DMS114 treated with DMSO at 0.1 percent for 48 hours (cell line): Measurements from ENCODE around the gene CCL22.
"Not testable (repeated sequence)": the region's sequence is repeated elsewhere in the genome, so short reads cannot be mapped to it uniquely, and the experiment has no call there.

ENCODE experiments used
- DNase-seq: peaks from one replicate; lab custom pipeline; 2025; ENCODE audit not compliant: unreplicated experiment; lab: John Stamatoyannopoulos, UW

CCL22 gene

DNA sequence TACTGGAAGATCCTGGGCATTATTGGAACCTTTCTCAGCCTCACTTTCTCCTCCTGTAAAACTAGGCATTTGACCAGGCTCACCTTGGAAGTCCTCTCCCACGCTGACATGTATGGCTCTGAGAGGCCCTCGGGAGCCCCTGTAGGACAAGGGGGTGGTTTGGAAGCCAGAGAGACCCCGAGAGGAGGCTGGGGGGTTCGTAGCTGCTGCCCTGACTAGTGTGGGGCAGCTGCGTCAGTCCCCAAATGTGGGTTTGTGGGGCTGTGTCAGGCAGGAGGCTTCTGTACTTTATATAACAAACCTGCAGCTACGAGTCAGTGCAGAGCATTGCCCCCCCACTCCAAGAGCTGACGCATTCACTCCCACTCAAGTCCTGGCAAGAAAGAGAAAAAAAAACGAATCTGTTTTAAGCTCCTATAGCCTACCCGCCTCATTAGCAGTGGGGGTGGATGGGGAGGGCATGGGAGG is 15.5 kb downstream of the CCL22 start:
- no peak for DNase-seq

DNA sequence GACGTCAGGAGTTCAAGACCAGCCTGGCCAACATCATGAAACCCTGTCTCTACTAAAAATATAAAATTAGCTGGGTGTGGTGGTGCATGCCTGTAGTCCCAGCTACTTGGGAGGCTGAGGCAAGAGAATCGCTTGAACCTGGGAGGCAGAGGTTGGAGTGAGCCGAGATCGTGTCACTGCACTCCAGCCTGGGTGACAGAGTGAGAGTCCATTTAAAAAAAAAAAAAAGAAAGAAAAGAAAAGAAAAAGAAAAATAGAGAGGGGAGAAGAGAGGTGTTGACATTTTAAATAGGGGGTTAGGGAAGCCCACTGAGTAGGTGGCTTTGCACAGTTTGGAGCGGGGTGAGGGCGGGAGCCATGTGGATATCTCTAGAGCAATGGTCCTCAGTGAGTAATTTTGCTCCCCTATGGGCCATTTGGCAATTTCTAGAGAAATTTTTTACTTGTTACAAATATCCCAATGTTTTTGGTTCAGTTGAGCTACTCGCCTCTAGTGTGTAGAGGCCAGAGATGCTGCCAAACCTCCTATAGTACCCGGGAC is 16.4 kb downstream of the CCL22 start:
- not testable (repeated sequence) for DNase-seq

DNA sequence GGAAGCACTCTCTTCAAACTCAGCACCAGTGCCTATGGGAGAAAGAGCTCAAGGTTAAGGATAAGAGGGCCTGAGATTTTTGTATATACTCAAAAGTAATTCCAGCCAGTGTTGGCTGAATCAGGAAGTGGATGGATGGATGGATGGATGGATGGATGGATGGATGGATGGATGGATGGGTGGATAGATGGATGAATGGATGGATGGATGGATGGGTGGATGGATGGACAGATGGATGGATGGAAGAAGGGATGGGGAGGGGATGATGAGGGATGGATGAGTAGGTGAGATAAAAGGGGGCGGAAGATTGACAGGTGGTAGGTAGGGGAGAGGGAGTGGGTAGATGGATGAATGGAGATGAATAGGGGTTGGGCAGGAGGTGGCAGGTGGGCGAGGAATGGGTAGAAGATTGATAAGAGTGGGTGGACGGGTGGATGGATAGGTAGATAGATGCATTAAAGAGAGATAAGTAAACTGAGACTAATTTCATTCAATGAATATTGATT is 17.8 kb downstream of the CCL22 start:
- DNase-seq = no peak

DNA sequence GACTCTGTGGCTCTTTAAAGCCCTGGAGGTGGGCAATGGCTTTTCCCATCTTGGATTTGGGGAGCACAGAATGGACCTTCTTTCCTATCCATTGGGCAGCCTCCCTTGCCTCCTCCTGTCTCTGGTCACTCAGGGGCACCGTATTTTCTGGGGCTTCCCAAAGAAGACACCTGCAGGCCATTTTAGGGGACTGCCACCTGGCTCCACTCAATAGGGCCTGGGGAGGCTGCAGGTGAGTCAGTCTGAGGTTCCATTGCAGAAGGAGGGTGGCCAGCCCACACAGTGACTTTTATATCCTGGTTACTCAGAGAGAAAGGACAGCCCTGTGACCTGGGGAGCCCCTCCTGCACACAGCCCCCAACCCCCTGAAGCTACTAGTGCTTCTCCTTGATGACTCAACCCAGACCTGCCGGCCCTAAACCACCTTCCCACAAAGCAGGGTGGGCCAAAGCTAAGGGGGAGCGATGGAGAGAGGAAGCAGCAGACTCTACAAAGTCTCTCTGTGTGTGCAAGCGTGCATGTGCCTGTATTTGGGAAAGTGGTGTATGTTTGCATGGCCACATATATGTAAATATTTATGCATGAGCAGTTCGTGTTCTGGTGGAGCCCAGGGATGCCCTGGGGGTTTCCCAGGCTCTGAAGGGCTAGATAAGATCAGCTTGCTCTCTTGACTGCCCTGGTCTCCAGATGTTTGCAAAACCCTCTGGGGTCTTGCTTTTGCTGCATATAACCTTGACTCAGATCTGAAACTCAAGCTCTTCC is 18.7 kb downstream of the CCL22 start:
- no peak for DNase-seq

DNA sequence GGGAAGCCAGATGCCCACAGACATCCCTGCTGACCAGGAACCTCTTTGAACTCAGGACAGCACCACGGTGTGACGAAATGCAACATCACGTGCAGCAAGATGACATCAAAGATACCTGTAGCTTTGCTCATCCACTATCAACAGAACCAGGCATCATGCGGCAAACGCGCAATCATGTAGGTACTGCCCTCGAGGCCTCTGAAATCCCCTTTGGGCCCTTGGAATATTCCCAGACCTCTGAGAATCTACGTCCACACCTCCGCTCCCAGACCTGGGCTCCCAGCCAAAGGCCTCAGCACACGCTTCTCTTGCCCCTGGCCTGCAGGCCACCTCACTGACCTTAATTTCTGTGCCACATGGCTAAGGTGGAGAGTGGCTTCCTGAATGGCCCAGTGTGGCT is 21.0 kb downstream of the CCL22 start:
- DNase-seq = no peak

DNA sequence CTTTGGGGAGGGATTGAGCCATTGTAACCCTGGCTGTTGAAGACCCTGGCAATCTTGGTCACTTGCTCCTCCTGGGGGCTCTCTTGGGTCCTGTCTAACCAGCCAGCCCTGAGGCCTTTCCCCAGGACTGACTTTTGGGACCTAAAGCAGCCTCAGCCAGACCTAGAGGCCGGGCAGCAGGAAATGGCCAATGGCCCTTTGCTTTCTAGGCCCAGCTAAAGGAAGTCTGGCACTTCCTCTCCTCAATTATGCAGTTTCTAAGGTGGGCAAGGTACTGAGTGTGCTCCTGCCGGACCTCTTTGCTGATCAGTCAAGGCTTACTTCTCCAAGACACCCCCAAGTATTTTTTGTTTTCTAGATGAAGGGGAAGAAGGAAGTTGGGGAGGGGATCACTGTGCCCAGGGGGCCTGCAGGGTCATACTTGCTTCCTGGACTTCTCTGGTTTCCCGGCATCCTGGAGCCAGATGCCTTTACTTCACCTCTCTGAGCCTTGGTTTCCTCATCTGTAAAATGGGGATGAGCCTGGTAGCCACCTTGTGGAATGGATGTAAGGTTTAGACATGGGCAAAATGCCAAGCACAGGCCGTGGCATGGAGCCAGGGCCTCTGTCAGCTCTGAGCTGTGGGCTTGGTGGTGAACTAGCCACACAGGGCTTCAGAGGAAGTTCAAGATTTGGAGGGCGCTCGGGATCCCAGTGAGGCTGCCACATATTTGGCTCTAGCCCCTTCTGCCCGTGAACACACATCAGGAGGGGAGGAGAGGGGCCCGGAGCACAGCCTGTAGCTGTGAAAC is 22.3 kb downstream of the CCL22 start:
- no peak for DNase-seq

DNA sequence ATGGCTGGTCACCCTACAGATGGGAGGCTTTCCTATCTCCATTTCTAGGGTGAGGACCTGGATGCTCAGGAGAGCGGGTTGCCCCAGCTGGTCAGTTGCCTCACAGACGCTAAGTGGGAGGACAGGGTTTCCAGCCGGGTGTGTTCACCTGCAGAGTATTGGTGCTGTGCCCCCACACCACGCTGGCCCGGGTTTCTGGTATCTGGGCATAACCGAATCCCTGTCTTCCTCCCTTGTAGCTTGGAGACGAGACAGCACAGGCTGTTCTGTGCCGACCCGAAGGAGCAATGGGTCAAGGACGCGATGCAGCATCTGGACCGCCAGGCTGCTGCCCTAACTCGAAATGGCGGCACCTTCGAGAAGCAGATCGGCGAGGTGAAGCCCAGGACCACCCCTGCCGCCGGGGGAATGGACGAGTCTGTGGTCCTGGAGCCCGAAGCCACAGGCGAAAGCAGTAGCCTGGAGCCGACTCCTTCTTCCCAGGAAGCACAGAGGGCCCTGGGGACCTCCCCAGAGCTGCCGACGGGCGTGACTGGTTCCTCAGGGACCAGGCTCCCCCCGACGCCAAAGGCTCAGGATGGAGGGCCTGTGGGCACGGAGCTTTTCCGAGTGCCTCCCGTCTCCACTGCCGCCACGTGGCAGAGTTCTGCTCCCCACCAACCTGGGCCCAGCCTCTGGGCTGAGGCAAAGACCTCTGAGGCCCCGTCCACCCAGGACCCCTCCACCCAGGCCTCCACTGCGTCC is 23.4 kb downstream of the CCL22 start:
- no peak for DNase-seq

DNA sequence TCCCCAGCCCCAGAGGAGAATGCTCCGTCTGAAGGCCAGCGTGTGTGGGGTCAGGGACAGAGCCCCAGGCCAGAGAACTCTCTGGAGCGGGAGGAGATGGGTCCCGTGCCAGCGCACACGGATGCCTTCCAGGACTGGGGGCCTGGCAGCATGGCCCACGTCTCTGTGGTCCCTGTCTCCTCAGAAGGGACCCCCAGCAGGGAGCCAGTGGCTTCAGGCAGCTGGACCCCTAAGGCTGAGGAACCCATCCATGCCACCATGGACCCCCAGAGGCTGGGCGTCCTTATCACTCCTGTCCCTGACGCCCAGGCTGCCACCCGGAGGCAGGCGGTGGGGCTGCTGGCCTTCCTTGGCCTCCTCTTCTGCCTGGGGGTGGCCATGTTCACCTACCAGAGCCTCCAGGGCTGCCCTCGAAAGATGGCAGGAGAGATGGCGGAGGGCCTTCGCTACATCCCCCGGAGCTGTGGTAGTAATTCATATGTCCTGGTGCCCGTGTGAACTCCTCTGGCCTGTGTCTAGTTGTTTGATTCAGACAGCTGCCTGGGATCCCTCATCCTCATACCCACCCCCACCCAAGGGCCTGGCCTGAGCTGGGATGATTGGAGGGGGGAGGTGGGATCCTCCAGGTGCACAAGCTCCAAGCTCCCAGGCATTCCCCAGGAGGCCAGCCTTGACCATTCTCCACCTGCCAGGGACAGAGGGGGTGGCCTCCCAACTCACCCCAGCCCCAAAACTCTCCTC is 24.1 kb downstream of the CCL22 start:
- DNase-seq = no peak

DNA sequence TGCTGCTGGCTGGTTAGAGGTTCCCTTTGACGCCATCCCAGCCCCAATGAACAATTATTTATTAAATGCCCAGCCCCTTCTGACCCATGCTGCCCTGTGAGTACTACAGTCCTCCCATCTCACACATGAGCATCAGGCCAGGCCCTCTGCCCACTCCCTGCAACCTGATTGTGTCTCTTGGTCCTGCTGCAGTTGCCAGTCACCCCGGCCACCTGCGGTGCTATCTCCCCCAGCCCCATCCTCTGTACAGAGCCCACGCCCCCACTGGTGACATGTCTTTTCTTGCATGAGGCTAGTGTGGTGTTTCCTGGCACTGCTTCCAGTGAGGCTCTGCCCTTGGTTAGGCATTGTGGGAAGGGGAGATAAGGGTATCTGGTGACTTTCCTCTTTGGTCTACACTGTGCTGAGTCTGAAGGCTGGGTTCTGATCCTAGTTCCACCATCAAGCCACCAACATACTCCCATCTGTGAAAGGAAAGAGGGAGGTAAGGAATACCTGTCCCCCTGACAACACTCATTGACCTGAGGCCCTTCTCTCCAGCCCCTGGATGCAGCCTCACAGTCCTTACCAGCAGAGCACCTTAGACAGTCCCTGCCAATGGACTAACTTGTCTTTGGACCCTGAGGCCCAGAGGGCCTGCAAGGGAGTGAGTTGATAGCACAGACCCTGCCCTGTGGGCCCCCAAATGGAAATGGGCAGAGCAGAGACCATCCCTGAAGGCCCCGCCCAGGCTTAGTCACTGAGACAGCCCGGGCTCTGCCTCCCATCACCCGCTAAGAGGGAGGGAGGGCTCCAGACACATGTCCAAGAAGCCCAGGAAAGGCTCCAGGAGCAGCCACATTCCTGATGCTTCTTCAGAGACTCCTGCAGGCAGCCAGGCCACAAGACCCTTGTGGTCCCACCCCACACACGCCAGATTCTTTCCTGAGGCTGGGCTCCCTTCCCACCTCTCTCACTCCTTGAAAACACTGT is 25.0 kb downstream of the CCL22 start:
- DNase-seq = no peak

DNA sequence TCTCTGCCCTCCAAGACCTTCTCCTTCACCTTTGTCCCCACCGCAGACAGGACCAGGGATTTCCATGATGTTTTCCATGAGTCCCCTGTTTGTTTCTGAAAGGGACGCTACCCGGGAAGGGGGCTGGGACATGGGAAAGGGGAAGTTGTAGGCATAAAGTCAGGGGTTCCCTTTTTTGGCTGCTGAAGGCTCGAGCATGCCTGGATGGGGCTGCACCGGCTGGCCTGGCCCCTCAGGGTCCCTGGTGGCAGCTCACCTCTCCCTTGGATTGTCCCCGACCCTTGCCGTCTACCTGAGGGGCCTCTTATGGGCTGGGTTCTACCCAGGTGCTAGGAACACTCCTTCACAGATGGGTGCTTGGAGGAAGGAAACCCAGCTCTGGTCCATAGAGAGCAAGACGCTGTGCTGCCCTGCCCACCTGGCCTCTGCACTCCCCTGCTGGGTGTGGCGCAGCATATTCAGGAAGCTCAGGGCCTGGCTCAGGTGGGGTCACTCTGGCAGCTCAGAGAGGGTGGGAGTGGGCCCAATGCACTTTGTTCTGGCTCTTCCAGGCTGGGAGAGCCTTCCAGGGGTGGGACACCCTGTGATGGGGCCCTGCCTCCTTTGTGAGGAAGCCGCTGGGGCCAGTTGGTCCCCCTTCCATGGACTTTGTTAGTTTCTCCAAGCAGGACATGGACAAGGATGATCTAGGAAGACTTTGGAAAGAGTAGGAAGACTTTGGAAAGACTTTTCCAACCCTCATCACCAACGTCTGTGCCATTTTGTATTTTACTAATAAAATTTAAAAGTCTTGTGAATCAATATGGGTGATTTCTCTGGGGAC is 25.9 kb downstream of the CCL22 start:
- DNase-seq = no peak

DNA sequence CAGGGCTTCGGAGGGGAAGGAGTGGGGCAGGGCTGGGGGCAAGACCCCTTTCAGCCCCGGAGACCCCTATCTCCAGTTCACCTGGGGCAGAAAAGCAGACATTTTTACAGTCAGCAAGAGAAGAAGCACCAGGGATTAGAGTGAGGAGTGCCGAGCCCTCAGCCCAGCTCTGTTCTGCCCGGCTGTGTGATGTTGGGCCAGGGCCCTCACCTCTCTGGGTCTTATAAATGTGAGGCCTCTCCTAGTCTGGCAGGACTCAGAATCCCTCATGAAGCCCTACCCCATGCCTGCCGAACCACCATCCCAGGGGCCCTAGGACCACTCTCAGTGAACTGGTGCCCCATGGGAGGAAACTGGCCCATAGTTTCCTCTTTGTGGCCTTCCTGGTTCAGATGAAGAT is 26.5 kb downstream of the CCL22 start:
- no peak for DNase-seq

DNA sequence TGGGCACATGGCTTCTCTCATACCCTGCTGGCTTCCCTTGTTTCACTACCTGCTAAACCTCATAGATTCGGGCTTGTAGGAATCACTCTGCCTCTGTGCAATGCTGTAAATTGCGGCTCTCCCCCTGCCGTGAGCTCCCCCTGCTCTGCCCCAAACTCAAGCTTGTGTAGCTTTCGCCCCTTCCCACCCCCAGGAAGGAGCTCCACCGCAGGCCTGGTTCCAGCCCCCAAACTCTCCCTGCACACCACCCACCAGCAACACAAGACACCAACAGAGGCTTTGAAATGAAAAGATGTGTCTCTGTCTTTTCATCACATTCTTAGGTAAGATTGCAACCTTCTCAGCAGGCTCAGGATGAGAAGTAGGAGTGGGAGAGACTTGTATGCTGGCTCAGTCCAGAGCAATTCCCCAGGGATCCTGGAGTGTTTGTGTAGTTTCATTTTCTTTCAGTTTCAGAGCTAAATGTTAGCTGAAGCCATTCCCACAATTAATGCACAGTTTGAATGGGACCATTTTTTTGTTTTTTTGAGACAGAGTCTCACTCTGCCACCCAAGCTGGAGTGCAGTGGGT is 27.9 kb downstream of the CCL22 start:
- DNase-seq = no peak

DNA sequence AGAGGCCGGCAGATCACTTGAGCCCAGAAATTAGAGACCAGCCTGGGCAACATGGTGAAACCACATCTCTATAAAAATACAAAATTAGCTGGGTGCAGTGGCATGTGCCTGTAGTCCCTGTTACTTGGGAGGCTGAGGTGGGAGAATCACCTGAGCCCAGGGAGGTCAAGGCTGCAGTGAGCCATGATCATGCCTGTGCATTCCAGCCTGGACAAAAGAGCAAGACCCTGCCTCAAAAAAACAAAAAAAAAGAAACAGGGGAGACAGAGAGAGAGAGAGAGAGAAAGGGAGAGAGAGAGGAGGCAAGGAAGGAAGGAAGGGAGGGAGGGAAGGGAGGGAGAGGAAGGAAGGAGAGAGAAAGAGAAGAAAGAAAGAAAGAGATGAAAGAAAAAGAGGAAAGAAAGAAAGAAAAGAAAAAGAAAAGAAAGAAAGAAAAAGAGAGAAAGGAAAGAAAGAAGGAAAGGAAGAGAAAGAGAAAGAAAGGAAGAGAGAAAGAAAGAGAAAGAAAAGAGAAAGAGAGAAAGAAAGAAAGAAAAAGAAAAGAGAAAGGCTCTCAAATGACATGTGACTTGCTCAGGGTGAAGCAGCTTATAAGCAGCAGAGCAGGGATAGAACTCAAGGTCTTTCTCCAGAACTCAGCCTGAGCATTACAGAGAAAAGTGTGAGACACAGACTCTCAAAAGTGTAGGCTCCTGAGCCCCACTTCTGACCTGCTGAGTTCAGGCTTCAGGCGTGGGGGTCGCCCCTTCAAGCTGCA is 29.2 kb downstream of the CCL22 start:
- DNase-seq = no peak

DNA sequence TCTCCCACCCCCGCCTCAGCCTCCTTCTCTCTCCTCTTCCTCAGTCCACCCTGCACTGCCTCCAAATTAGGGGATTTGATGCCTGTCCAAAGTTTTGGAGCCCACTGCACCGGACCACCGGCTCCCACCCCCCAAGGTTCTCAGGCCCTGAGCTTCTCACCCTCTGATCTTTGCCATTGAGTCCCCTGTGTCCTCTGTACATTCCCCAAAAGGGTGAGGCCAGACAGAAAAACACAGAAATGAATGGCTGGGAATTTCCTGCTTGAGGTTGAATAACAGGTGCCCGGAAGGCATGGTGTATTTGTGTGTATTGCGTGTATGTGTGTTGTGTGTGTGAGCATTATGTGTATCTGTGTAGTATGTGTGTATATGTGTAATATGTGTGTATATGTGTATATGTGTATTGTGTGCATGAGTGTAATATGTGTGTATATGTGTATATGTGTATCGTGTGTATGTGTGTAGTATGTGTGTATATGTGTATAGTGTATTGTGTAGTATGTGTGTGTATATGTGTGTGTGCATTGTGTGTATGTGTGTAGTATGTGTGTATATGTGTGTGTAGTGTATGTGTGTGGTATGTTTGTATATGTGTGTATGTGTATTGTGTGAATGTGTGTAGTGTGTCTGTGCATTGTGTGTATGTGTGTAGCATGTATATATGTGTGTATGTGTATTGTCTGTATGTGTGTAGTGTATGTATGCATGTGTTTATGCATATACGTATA is 29.9 kb downstream of the CCL22 start:
- no peak for DNase-seq

DNA sequence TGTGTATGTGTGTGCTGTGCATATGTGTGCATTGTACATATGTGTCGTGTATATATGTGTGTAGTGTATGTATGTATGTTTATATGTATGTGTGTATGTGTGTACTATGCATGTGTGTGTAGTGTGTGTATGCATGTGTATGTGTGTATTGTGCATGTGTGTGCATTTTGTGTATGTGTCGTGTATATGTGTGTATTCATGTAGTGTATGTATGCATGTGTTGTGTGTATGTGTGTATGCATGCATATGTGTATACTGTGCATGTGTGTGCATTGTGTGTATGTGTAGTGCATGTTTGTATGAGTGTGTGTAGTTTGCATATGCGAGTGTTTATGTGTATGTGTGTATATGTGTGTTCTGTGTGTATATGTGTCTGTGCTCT is 30.5 kb downstream of the CCL22 start:
- no peak for DNase-seq

DNA sequence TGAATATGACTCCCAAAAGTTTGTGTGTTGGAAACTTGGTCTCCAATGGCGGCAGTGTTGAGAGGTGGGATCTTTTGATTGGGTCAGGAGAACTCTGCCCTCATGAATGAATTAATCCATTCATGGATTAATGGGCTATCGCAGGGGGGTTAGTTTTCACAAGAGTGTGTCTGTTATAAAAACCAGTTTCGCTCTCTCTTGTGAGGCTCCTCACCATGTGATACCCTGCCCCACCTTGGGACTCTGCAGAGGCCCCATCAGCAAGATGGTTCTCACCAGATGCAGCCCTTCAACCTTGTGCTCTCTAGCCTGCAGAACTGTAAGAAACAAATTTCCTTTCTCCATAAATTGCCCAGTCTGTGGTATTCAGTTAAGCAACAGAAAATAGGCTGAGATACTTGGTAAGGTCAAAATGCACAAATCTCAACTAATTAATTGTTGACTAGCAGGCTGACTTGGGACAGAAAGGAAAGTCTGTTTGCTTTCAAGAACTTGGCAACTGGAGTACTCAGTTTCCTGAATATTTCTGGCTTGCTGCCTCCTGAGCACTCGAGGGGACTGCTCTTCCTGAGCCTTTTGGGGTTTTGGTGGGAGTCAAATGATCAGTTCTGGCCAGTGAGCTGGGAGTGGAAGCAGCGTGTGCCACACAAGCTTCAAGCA is 32.2 kb downstream of the CCL22 start:
- DNase-seq = no peak
